ENCODE results near the gene METTL25.

The METTL25 gene

GRCh38 chr12:82473111-82473754, 114.9 kb downstream of the METTL25 start:
- no peak for DNase-seq (ENCODE audit: low read depth)

GRCh38 chr12:82474181-82474797, 116.0 kb downstream of the METTL25 start:
- no peak for DNase-seq (ENCODE audit: low read depth)

- DNase-seq (ENCODE audit: low read depth) = no peak
Measured at GRCh38 chr12:82474798-82475184, 116.5 kb downstream of the METTL25 start.

GRCh38 chr12:82475211-82475610, 116.9 kb downstream of the METTL25 start:
- no peak for DNase-seq (ENCODE audit: low read depth)

- no peak for DNase-seq (ENCODE audit: low read depth)
Measured at GRCh38 chr12:82476511-82476910, 118.2 kb downstream of the METTL25 start.

GRCh38 chr12:82479511-82479910, 121.2 kb downstream of the METTL25 start:
- DNase-seq (ENCODE audit: low read depth) = no peak

- DNase-seq (ENCODE audit: low read depth) = no peak
Measured at GRCh38 chr12:82480606-82481005, 122.3 kb downstream of the METTL25 start.

- DNase-seq (ENCODE audit: low read depth) = no peak
Measured at GRCh38 chr12:82481954-82482353, 123.6 kb downstream of the METTL25 start.

- DNase-seq (ENCODE audit: low read depth) = no peak
Measured at GRCh38 chr12:82486524-82487235, 128.4 kb downstream of the METTL25 start.

- DNase-seq (ENCODE audit: low read depth) = no peak
Measured at GRCh38 chr12:82504409-82504808, 146.1 kb downstream of the METTL25 start.

- DNase-seq (ENCODE audit: low read depth) = no peak
Measured at GRCh38 chr12:82505150-82505549, 146.8 kb downstream of the METTL25 start.

- DNase-seq (ENCODE audit: low read depth) = no peak
Measured at GRCh38 chr12:82507686-82508085, 149.4 kb downstream of the METTL25 start.

- DNase-seq (ENCODE audit: low read depth) = no peak
Measured at GRCh38 chr12:82510386-82510785, 152.1 kb downstream of the METTL25 start.

GRCh38 chr12:82514880-82515279, 156.6 kb downstream of the METTL25 start:
- DNase-seq (ENCODE audit: low read depth) = no peak

- DNase-seq (ENCODE audit: low read depth) = no peak
Measured at GRCh38 chr12:82515652-82516051, 157.3 kb downstream of the METTL25 start.

- DNase-seq (ENCODE audit: low read depth) = no peak
Measured at GRCh38 chr12:82517027-82517426, 158.7 kb downstream of the METTL25 start.

GRCh38 chr12:82517808-82518207, 159.5 kb downstream of the METTL25 start:
- DNase-seq (ENCODE audit: low read depth) = no peak

GRCh38 chr12:82519510-82519909, 161.2 kb downstream of the METTL25 start:
- DNase-seq (ENCODE audit: low read depth) = no peak

GRCh38 chr12:82522285-82522684, 164.0 kb downstream of the METTL25 start:
- no peak for DNase-seq (ENCODE audit: low read depth)

- DNase-seq (ENCODE audit: low read depth) = no peak
Measured at GRCh38 chr12:82522762-82523161, 164.4 kb downstream of the METTL25 start.

- no peak for DNase-seq (ENCODE audit: low read depth)
Measured at GRCh38 chr12:82523996-82524395, 165.7 kb downstream of the METTL25 start.

- no peak for DNase-seq (ENCODE audit: low read depth)
Measured at GRCh38 chr12:82524641-82525040, 166.3 kb downstream of the METTL25 start.

- DNase-seq (ENCODE audit: low read depth) = no peak
Measured at GRCh38 chr12:82525616-82526015, 167.3 kb downstream of the METTL25 start.
